Activated CD8-positive, alpha-beta memory T cell treated with anti-CD3 and anti-CD28 coated beads, Interleukin-2, amount 10 ng/mL, durations not matched to agents 7 days and 5 days (primary cell): ENCODE data around the gene LTO1. TPM values are rescaled to one million over a fixed set of nuclear protein-coding genes. Genes with fewer than 3 reads are reported as not detected.

Experiments used
- ATAC-seq: fragments of 150-1000 bp; cut with Tn5 transposase; one replicate; pipeline ENCODE4 v1.10.0; 2021; ENCODE audit warnings: moderate library complexity
- CTCF ChIA-PET: fragments of 350-600 bp; sonication (Branson Sonifier 250); formaldehyde crosslinking; loops from one replicate; lab custom pipeline; 2021; ENCODE audit warnings: antibody characterized with exemption; lab: Charles Lee
- DNase-seq: peaks from one replicate; pipeline ENCODE4 v3.0.0-alpha.2; 2020
- H3K27ac Mint-ChIP-seq: one replicate; pipeline ENCODE4 v1.8.0; 2021; ENCODE audit warnings: mild to moderate bottlenecking, mixed read lengths
- H3K27me3 Mint-ChIP-seq: one replicate; pipeline ENCODE4 v1.8.0; 2021; ENCODE audit warnings: mixed read lengths
- H3K36me3 Mint-ChIP-seq: one replicate; pipeline ENCODE4 v1.8.0; 2021; ENCODE audit warnings: mild to moderate bottlenecking, mixed read lengths
- H3K4me1 Mint-ChIP-seq: one replicate; pipeline ENCODE4 v1.8.0; 2021; ENCODE audit warnings: mixed read lengths
- H3K4me3 Mint-ChIP-seq: one replicate; pipeline ENCODE4 v1.8.0; 2021; ENCODE audit warnings: mild to moderate bottlenecking, moderate library complexity, mixed read lengths
- H3K9me3 Mint-ChIP-seq: one replicate; pipeline ENCODE4 v1.8.0; 2022; ENCODE audit warnings: low read depth, mixed read lengths
- total RNA-seq, 2 experiments: library from RNA; stranded (reverse); gene quantifications; one replicate each; pipeline ENCODE4 v1.2.3, GENCODE V29; 2021

The LTO1 gene
- total RNA-seq, 2 experiments from 2014 or later = 24.0 to 26.3 TPM

DNA sequence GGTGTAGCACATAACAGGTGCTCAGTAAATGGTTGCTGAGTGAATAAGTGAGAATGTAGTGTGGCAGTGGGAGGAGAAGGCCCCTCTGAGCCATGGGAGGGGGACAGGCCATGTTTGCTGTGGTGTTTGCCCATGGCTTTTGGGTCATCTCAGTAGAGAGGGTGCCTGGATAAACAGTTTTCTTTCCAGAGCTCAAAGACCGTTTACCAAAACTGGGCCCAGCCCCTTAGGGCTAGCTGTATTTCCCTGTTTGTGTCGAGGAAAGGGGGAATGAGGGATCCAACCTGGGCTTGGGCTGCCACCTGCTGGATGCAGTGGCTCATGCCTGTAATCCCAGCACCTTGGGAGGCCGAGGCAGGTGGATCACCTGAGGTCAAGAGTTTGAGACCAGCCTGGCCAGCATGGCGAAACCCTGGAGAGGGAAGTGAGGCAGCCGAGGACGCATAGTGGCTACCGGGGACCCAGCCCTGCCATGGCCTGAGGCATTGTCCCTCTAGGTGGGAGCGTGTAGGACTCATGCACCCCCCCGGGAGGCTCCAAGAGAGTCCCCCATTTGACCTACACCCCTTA lies 8.7 kb upstream of the LTO1 start:
- Mint-ChIP-seq H3K9me3 (no peaks in the 10 kb centered on the region), H3K4me3 (no peak overlapping the region), H3K36me3 (no peaks in the 10 kb centered on the region), H3K27me3 (peaks cover 8% of the 10 kb centered on the region), H3K27ac (no peak overlapping the region), H3K4me1 (peaks cover 10% of the 10 kb centered on the region)
- DNase-seq (no peak), ATAC-seq (no peak)
- CTCF ChIA-PET = interaction anchor here (0.9 to 1.6 kb wide), 2 partner anchors 13 to 158 kb away, joined by 3 to 4 read pairs; no protein-coding TSS in a partner anchor

DNA sequence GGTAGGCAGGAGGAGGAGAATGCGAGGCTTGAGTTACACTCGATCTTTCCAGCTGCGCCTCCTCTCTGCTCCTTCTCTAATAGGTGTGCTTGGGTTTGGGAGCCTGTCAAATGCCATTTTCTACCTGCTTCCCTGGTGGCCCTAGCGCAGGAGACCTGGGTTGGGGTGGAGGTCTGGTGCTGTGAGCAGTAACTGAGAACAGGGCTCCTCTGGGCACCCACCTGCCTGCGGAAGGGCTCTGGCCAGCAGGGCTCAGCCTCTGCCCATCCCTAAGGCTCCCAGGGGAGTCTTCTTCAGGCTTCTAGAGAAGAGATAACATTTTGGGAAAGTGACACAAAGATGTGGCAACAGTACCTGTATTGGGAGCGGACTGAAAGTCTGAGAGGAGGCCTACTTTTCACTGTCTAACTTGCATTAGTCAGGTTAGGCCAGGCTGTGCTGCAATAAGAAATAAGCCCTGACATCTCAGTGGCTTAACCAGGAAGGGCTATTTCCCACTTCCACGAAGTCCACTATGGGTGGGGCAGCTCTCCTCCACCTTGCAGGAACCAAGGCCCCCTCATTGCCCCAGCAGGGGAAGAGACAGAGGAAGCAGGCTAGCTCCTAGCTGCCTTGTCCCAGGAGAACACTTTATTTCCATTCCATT lies 7.7 kb upstream of the LTO1 start:
- Mint-ChIP-seq H3K27me3 (peaks cover 8% of the 10 kb centered on the region), H3K27ac (no peak overlapping the region), H3K36me3 (no peaks in the 10 kb centered on the region), H3K4me1 (peaks cover 5% of the 10 kb centered on the region), H3K9me3 (no peaks in the 10 kb centered on the region), H3K4me3 (no peak overlapping the region)
- CTCF ChIA-PET = no interaction called here
- no peak for ATAC-seq
- no peak for DNase-seq

DNA sequence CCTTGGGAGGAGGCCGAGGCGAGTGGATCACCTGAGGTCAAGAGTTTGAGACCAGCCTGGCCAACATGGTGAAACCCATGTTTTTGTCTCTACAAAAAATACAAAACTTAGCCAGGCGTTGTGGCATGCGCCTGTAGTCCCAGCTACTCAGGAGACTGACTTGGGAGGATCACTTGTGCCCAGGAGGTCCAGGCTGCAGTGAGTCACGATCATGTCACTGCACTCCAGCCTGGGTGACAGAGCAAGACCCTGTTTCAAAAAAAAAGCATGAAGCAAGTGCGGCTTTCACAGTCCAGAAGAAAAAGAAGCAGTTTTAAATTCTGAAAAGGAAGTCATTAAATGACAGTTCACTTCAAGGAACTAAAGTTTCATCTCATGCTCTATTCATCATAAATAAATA lies 7.1 kb upstream of the LTO1 start:
- ATAC-seq = no peak
- peaks cover 5% of the 10 kb centered on the region for H3K4me1 Mint-ChIP-seq
- H3K36me3 Mint-ChIP-seq = no peaks in the 10 kb centered on the region
- no peak overlapping the region for H3K27ac Mint-ChIP-seq
- CTCF ChIA-PET = no interaction called here
- H3K9me3 Mint-ChIP-seq = no peaks in the 10 kb centered on the region
- DNase-seq = no peak
- H3K4me3 Mint-ChIP-seq = no peak overlapping the region
- H3K27me3 Mint-ChIP-seq = peaks cover 8% of the 10 kb centered on the region

DNA sequence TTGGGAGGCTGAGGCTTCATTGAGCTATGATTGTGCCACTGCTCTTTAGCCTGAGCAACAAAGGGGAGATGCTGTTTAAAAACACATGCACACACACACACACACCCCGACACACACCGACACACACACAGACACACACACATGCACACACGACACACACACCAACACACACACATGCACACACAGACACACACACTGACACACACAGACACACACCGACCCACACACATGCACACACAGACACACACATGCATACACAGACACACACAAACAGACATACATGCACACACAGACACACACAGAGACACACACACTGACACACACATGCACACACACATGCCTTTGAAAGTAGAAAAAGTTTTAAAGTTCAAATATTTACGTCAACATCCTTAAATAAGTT lies 5.5 kb upstream of the LTO1 start:
- peaks cover 5% of the 10 kb centered on the region for H3K27me3 Mint-ChIP-seq
- peaks cover 3% of the 10 kb centered on the region for H3K4me1 Mint-ChIP-seq
- no peak overlapping the region for H3K4me3 Mint-ChIP-seq
- ATAC-seq (no peak), DNase-seq (no peak)
- CTCF ChIA-PET = no interaction called here
- H3K36me3 Mint-ChIP-seq = no peaks in the 10 kb centered on the region
- H3K9me3 Mint-ChIP-seq = no peaks in the 10 kb centered on the region
- H3K27ac Mint-ChIP-seq = no peak overlapping the region

DNA sequence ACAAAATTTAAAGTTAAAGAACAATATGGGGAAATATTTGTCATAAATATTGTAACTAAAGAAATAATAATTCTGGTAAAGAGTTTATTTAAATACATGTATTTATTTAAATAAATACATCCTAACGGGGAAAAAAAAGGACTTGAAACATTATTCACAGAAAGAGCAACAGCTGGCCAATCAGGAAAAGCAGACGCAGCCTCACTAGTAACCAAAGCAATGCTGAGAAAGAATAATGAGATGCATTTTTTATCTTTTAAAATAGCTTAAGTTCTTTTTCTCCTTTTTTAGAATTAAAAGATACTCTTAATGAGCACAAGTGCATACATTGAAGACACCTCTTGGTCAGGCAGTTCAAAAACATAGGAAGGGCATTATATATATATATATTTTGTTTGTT lies 2.6 kb upstream of the LTO1 start:
- CTCF ChIA-PET = no interaction called here
- ATAC-seq = no peak

DNA sequence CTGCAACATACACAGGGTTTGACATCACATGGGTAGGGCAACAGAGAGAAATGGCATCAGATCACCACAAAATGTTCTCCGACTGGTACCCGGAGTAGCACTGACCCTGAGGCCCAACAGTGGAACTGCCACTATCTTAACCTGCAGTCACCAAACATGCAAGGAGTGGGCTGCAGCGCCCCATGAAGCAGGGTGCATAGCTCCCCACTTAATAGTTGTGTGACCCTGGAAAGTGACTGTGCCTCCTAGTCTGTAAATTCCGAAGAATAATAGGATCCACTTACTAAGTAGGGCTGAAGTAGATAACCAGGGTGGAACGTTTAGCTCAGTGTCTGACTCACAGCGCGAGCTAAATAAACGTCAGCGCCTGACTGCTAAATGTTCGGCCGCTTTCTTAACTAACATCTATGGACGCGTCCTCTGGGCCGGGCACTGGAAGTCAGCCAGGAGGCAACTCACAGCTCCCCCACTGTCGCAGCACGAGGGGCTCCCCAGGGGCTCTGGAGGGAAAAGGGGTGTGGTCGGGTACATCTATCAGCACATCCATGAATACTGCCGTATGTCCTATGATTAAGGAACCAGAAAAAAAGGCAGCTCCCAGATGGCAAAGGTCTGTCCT lies 777 bp downstream of the LTO1 start:
- DNase-seq (no peak), ATAC-seq (no peak)
- Mint-ChIP-seq H3K36me3 (peaks cover 5% of the 10 kb centered on the region), H3K27me3 (peaks cover 2% of the 10 kb centered on the region), H3K4me1 (peaks cover 25% of the 10 kb centered on the region), H3K9me3 (no peaks in the 10 kb centered on the region), H3K27ac (peak overlapping the region; percentile 79), H3K4me3 (peak overlapping the region; percentile 89)
- CTCF ChIA-PET = interaction anchor here (0.9 to 1.8 kb wide), 5 partner anchors 12 to 522 kb away, joined by 3 to 7 read pairs (median 3); no protein-coding TSS in a partner anchor

More for the DNA sequence above, 2.6 kb upstream of the LTO1 start:
- DNase-seq = no peak
- H3K36me3 Mint-ChIP-seq = no peaks in the 10 kb centered on the region
- no peaks in the 10 kb centered on the region for H3K9me3 Mint-ChIP-seq
- H3K4me1 Mint-ChIP-seq = peaks cover 16% of the 10 kb centered on the region
- no peak overlapping the region for H3K4me3 Mint-ChIP-seq
- H3K27ac Mint-ChIP-seq = no peak overlapping the region
- peaks cover 5% of the 10 kb centered on the region for H3K27me3 Mint-ChIP-seq

DNA sequence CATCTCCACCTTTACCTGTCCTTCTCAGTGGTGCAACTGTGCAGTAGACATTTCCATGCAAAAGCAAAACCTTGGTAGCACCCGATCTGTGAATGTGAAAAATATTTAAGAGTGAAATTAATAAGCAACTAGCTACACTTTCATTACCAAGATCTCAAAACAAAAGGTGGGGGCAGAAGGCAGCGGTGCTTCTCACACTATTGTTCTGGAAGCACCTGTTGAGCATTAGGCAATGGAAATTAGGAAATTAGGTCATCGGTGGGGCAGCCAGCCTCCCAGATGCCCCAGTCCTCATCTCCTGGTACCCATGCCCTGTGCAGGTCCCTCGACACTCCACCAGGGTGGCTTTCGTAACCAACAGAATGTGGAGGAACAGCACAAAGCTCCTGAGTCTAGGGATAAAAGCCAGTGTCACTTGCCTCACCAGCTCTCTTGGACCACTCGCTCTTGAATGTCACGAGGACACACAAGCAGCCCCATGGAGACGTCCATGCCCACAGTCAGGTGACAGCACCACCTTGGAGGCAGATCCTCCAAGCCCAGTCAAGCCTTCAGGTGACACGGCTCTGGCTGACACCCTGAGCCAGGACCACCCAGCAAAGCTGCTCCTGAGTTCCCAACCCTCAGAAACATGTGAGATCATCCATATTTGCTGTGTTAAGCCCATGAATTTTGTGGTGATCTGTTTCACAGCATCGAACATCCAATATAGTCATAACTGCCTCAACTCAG lies 3.3 kb downstream of the LTO1 start:
- Mint-ChIP-seq H3K4me1 (peaks cover 25% of the 10 kb centered on the region), H3K4me3 (no peak overlapping the region), H3K27me3 (peaks cover 2% of the 10 kb centered on the region), H3K36me3 (peaks cover 8% of the 10 kb centered on the region), H3K9me3 (no peaks in the 10 kb centered on the region), H3K27ac (no peak overlapping the region)
- CTCF ChIA-PET = interaction anchor here (0.6 to 3.6 kb wide), 4 partner anchors 12 to 848 kb away, joined by 3 to 25 read pairs (median 8); no protein-coding TSS in a partner anchor
- no peak for DNase-seq
- no peak for ATAC-seq

DNA sequence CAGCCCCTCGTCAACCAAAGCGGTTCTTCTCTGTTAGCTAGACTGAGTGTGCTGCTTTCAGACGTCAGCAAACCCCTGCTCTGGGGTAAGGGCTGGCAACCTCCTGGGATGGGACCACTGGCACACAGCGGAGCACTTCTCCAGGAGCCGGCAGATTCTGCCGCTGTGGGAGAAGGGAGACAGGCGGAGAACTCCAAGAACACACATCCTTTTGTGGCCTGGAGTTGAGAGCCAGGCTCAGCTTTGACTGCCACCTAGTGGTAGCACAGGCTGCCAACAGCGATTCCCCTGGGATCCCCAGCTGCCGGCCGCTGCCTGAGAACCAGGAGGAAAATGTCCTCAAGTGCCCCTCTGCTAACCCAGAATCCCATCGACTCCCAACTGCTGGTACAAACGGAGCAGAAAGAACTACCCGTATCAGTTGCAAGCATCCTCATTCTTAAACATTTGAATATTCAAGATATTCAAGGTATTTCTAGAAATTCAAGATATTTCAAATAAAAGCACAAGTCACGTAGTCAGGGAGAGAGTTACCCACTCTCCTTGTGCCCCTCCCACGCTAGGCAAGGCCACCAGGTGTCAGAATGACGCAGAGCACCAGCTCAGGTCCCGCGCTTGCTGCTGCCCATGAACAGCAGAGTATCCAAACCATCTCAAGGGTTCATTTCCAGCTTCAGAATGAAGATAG lies 4.9 kb downstream of the LTO1 start:
- Mint-ChIP-seq H3K36me3 (peaks cover 8% of the 10 kb centered on the region), H3K9me3 (no peaks in the 10 kb centered on the region), H3K27ac (no peak overlapping the region), H3K4me1 (peaks cover 24% of the 10 kb centered on the region), H3K4me3 (no peak overlapping the region), H3K27me3 (peaks cover under 1% of the 10 kb centered on the region)
- CTCF ChIA-PET = interaction anchor here (0.6 to 3.6 kb wide), 16 partner anchors 9 to 581 kb away, joined by 3 to 25 read pairs (median 4); no protein-coding TSS in a partner anchor
- ATAC-seq = peak; percentile 12
- peak; percentile 61 for DNase-seq

DNA sequence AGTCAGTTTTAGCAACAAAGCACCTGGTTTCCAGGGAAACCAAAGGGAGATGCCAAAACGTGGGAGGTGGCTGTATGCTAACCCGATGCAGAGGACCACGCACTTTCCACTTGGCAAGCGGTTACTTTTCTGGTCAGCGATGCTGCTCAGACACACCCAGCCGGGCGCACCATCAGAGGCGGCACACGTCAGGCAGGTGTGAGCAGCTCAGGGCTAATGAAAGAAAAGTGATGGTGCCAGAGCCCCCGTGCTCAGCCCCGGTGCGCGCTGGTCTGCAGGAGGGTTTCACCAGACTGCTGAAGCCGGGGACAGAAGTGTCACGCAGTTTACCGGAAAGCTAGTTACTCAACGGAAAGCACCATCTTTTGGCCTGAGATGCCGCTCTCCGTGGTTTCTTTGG lies 5.7 kb downstream of the LTO1 start:
- ATAC-seq (no peak), DNase-seq (no peak)
- H3K4me1 Mint-ChIP-seq = peaks cover 22% of the 10 kb centered on the region
- H3K4me3 Mint-ChIP-seq = no peak overlapping the region
- CTCF ChIA-PET = interaction anchor here (0.7 to 3.6 kb wide), 8 partner anchors 9 to 580 kb away, joined by 3 to 25 read pairs (median 3); no protein-coding TSS in a partner anchor
- no peak overlapping the region for H3K27ac Mint-ChIP-seq
- H3K36me3 Mint-ChIP-seq = peaks cover 8% of the 10 kb centered on the region
- H3K9me3 Mint-ChIP-seq = no peaks in the 10 kb centered on the region
- H3K27me3 Mint-ChIP-seq = no peaks in the 10 kb centered on the region

DNA sequence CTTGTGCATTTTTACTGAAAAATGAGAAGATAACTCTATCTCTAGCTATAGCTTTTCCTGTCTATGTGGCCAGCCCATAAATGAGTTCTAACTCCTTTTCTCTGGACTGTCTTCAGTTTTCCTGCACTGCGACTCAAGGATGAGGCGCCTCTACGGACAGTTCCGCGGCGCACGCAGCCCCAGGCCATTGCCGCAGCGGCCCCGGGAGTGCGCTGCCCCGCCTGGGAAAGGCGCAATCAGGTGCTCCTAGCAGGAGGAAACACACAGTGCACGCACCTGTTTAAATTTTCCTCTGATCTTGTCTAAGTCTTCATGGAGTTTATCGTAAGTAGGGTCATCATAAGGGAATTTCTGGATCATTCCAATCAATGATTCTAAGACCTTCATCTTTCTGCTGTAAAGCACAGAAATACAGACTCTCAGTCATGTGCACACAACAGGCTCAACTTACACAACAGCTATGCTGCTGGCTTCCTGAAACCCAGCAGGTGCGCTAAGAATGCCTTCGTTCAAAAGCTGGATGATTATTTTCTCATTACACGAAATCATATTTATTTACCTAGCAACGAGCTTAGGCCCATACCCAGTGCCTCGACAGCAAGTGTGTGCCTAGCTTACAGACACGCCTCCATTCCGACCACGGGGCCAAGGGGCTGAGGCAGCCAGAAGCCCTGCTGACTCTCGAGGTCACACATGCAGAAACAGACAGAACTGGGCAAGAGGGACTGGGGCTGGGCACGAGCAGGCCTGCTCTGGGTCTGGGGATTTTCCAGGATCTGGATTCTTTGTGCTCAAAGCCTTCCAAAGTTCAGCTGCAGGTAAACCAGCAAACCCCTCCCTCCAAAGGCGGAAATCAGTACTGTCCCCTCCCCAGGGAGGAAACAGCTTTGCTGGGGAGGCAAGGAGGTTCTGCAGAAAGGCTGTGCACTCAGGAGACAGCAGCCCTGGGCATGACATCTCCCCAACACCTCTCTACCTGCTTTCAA lies 7.2 kb downstream of the LTO1 start:
- Mint-ChIP-seq H3K4me1 (peaks cover 9% of the 10 kb centered on the region), H3K9me3 (no peaks in the 10 kb centered on the region), H3K27ac (no peak overlapping the region), H3K36me3 (peaks cover 8% of the 10 kb centered on the region), H3K4me3 (no peak overlapping the region), H3K27me3 (no peaks in the 10 kb centered on the region)
- no peak for DNase-seq
- ATAC-seq = no peak
- CTCF ChIA-PET = no interaction called here

DNA sequence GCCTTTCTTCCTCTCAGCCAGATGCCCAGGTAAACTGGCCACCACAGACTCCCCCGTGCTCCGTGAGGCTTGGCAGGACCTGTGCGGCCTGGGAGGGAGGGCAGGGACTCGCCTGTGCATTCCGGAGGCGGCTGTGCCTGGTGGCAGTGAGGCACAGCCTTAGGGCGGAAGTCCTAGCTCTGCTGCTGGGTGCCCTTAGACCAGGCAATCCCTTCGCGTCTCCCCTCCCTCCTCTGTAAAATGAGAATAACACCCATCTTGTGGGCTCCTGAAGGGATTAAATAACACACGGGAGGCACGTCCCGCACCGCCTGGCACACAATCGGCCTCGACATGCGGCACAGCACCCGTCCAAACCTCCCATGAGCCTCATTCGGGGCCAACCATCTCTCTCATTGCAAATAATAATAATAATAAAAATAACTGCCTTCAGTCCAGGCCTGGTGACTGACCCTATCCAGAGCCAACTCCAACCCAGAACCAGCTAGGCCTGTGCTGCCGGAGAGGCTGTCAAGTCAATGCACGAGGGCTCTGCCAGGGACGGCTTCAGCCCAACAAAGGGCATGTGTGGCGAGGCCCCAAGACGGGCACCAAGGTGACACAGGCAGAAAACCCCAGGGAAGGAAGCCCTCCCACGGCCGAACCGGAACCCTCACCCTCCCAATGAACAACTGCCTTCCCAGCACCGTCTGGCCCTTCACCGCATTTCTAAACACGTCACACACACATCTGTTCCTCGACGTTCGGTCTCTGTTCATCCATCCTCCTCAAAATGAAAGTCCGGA lies 8.2 kb downstream of the LTO1 start:
- H3K4me3 Mint-ChIP-seq = no peak overlapping the region
- H3K36me3 Mint-ChIP-seq = peaks cover 8% of the 10 kb centered on the region
- H3K27ac Mint-ChIP-seq = no peak overlapping the region
- peaks cover 2% of the 10 kb centered on the region for H3K4me1 Mint-ChIP-seq
- ATAC-seq = no peak
- H3K9me3 Mint-ChIP-seq = no peaks in the 10 kb centered on the region
- no peaks in the 10 kb centered on the region for H3K27me3 Mint-ChIP-seq
- CTCF ChIA-PET = no interaction called here
- no peak for DNase-seq
